ENCODE measurements around the gene TLE5. TPM values are rescaled to one million over a fixed set of nuclear protein-coding genes. Genes with fewer than 3 reads are reported as not detected.

Gene TLE5
- total and polyA plus RNA-seq, 9 of the 15 experiments (the other 6 are each of a cell fraction or from before 2014, with no cell fraction given): 2.0 to 347 (median 235) TPM

DNA sequence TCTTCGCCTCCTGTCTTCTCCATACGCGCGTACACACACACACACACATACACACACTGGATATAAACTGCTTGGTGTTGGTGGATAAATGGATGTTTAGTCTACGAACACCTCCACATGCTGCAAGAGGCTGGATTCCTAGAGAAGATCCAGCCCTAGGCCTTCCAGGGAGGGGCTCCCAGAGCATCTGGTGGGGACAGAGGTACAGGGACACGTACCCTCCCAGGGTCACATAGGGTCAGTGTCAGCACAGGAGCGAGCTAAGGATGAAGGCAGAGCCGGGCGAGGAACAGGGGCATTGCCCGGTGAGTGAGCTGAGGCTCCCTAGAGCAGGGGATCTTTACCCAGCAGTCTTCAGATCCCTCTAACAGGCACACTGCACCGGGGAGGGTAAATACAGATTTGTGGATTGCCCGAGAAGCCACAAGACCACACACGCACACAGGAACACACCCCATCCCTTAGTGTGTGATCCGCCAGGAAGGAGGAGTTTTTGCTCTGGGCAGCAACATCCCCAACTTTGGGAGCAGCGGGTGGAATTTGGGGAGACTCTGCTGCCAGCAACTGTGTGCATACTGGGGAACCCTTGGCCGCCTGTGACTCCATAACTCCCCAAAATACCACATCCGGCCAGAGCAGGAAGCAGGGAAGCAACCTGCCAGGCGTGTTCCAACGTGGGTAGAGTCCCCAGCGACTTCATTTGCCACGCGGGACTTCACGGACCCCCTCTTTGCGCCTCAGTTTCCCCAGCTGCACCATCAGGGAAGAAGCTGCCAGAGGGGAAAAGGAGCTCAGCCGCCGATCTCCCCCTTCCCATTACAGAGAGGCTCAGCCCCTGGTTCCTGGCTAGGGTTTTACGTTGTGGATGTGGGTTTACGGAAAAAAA is 27.4 kb downstream of the TLE5 start (continued):
- TF ChIP-seq, protein P1, sequence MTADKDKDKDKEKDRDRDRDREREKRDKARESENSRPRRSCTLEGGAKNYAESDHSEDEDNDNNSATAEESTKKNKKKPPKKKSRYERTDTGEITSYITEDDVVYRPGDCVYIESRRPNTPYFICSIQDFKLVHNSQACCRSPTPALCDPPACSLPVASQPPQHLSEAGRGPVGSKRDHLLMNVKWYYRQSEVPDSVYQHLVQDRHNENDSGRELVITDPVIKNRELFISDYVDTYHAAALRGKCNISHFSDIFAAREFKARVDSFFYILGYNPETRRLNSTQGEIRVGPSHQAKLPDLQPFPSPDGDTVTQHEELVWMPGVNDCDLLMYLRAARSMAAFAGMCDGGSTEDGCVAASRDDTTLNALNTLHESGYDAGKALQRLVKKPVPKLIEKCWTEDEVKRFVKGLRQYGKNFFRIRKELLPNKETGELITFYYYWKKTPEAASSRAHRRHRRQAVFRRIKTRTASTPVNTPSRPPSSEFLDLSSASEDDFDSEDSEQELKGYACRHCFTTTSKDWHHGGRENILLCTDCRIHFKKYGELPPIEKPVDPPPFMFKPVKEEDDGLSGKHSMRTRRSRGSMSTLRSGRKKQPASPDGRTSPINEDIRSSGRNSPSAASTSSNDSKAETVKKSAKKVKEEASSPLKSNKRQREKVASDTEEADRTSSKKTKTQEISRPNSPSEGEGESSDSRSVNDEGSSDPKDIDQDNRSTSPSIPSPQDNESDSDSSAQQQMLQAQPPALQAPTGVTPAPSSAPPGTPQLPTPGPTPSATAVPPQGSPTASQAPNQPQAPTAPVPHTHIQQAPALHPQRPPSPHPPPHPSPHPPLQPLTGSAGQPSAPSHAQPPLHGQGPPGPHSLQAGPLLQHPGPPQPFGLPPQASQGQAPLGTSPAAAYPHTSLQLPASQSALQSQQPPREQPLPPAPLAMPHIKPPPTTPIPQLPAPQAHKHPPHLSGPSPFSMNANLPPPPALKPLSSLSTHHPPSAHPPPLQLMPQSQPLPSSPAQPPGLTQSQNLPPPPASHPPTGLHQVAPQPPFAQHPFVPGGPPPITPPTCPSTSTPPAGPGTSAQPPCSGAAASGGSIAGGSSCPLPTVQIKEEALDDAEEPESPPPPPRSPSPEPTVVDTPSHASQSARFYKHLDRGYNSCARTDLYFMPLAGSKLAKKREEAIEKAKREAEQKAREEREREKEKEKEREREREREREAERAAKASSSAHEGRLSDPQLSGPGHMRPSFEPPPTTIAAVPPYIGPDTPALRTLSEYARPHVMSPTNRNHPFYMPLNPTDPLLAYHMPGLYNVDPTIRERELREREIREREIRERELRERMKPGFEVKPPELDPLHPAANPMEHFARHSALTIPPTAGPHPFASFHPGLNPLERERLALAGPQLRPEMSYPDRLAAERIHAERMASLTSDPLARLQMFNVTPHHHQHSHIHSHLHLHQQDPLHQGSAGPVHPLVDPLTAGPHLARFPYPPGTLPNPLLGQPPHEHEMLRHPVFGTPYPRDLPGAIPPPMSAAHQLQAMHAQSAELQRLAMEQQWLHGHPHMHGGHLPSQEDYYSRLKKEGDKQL (CRISPR knock-in tag; IDR thresholded peaks at IDR 0.05; ENCODE audit: borderline replicate concordance): no peak
- no peak for TF ChIP-seq HDAC6 (IDR thresholded peaks at IDR 0.05; ENCODE audit: low read depth, low read length)
- TF ChIP-seq MCM2 (IDR thresholded peaks at IDR 0.05; ENCODE audit: low read depth): no peak
- TF ChIP-seq ZNF584 (CRISPR knock-in tag; IDR thresholded peaks at IDR 0.05; ENCODE audit: low read depth): 0 out of 2 replicates have a peak, but pooled peaks have one; percentile 10
- TF ChIP-seq FUS (optimal IDR thresholded peaks at IDR 0.05; ENCODE audit: low read depth, low read length): no peak
- TF ChIP-seq, protein P2, sequence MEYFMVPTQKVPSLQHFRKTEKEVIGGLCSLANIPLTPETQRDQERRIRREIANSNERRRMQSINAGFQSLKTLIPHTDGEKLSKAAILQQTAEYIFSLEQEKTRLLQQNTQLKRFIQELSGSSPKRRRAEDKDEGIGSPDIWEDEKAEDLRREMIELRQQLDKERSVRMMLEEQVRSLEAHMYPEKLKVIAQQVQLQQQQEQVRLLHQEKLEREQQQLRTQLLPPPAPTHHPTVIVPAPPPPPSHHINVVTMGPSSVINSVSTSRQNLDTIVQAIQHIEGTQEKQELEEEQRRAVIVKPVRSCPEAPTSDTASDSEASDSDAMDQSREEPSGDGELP (CRISPR knock-in tag; IDR thresholded peaks at IDR 0.05; ENCODE audit: borderline replicate concordance): 0 out of 2 replicates have a peak, but pooled peaks have one; percentile 13
- 0 out of 2 replicates have a peak, but pooled peaks have one; percentile 8 for TF ChIP-seq SMARCA4 (IDR thresholded peaks at IDR 0.05)
- no peak for TF ChIP-seq ZBED1 (IDR thresholded peaks at IDR 0.05)
- TF ChIP-seq, protein P3, sequence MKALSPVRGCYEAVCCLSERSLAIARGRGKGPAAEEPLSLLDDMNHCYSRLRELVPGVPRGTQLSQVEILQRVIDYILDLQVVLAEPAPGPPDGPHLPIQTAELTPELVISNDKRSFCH (CRISPR knock-in tag; IDR thresholded peaks at IDR 0.05): no peak
- TF ChIP-seq, protein P3 (tag; IDR thresholded peaks at IDR 0.05): peak; percentile 55; the same call in 1 of the 2 replicates
- no peak for TF ChIP-seq DACH1 (IDR thresholded peaks at IDR 0.05; ENCODE audit: partially characterized antibody)
- TF ChIP-seq MEIS2 (IDR thresholded peaks at IDR 0.05; ENCODE audit: partially characterized antibody): no peak
- TF ChIP-seq, protein P4, sequence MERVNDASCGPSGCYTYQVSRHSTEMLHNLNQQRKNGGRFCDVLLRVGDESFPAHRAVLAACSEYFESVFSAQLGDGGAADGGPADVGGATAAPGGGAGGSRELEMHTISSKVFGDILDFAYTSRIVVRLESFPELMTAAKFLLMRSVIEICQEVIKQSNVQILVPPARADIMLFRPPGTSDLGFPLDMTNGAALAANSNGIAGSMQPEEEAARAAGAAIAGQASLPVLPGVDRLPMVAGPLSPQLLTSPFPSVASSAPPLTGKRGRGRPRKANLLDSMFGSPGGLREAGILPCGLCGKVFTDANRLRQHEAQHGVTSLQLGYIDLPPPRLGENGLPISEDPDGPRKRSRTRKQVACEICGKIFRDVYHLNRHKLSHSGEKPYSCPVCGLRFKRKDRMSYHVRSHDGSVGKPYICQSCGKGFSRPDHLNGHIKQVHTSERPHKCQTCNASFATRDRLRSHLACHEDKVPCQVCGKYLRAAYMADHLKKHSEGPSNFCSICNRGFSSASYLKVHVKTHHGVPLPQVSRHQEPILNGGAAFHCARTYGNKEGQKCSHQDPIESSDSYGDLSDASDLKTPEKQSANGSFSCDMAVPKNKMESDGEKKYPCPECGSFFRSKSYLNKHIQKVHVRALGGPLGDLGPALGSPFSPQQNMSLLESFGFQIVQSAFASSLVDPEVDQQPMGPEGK (CRISPR knock-in tag; IDR thresholded peaks at IDR 0.05; ENCODE audit: borderline replicate concordance): no peak

Data from K562 (cell line).